Activated T-helper 1 cell treated with anti-CD3 and anti-CD28 coated beads, Interleukin-2, amount 50 U/mL, for 16 hours (primary cell): ENCODE results near the gene INPP4B.
"Not testable (repeated sequence)": the region's sequence is repeated elsewhere in the genome, so short reads cannot be mapped to it uniquely, and the experiment has no call there.

ENCODE experiments used
- DNase-seq, 2 donors: peaks; one replicate each; pipeline ENCODE4 v3.0.0-alpha.2; 2020; ENCODE audit warnings: low read depth in 1 of 2, low spot score in 1 of 2

The INPP4B gene

DNA sequence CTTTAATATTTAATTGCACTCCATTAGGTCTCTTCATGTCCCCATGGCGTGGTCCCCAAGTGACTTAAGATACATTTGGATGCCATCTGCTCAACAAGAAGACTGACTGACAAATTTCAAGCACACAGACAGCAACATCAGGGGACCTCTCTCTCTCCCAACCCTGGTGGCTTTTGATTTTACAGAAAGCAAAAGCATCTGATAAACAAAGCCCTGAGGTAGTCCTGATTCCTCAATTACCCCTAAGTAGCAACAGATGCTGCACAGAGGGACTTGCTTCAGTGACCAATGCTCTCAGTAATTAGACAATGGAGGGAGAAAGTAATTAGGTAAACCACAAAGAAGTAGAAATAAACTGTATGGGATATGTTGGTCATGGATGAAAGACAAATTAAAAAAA lies 426.4 kb downstream of the INPP4B start:
- DNase-seq, result no peak

GRCh38 chr4:142418697-142419096 lies 427.4 kb downstream of the INPP4B start:
- no peak for DNase-seq

GRCh38 chr4:142416711-142417275 lies 429.3 kb downstream of the INPP4B start:
- no peak for DNase-seq

DNA sequence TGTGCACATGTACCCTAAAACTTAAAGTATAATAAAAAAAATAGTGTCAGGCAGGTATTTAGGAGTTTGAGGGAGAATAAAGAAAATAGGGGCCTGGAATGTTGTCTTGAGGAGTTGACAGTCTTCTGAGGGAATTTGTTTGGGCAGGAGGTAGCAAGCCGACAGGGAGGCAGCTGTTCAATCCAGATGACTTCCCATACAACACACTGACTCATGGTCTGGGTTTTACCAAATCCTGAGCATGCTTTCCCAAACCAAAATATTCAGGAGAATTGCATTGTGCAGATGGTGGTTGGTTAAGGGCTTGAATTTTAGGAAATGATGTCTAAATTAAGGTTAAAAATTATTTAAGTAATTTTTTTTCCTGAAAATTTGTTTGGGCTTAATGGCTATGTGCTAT lies 430.0 kb downstream of the INPP4B start:
- no peak for DNase-seq

DNA sequence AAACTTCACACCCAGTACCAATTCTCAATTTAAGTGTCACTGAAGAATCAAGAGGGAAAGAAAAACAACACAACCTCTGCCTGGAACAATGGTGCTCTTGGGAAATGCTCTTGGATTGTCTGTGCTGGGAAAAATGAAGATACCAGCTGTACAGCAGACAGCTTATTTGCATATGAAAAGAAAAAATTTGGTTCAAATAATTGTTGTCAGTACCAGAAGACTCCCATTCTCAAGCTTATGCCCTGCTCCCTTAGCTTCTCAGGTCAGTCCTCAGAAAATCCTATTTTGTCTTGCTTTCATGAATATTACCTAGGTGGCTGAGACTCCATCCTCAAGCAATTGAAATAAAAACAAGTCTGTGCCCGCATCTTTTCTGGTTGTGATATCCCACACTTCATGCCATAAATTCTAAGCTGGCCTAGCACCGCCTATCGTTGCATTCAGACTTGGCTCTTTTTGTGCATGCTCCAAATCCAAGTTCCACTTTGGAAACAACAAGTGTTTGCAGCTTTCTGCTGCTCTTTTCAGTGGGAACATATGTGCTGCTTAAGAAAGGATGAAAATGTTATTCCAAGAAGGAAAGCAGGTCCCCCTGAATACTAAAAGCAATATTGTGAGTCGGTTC lies 431.6 kb downstream of the INPP4B start:
- DNase-seq, result no peak

GRCh38 chr4:142413485-142413884 lies 432.6 kb downstream of the INPP4B start:
- no peak for DNase-seq

DNA sequence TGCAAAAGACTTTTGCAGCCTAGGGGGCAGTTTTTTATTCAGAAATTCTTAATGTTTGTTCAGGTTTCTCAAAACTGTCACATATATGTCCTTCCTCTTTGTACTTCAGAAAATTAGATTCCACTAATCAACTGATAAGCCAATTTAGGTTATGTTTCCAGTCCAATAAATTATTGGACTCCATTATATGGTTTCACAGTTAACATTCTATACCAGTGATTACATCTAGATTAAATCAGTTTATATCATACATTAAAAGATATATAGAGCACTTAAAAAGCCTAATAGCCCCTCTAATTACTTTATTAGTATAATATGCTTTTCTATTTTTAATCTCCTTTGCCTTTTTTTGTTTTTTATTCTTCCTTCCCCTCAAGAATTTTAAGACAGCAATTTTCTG lies 434.1 kb downstream of the INPP4B start:
- DNase-seq, result no peak

GRCh38 chr4:142408003-142408441 lies 438.1 kb downstream of the INPP4B start:
- DNase-seq, result no peak

GRCh38 chr4:142407596-142407995 lies 438.5 kb downstream of the INPP4B start:
- no peak for DNase-seq

DNA sequence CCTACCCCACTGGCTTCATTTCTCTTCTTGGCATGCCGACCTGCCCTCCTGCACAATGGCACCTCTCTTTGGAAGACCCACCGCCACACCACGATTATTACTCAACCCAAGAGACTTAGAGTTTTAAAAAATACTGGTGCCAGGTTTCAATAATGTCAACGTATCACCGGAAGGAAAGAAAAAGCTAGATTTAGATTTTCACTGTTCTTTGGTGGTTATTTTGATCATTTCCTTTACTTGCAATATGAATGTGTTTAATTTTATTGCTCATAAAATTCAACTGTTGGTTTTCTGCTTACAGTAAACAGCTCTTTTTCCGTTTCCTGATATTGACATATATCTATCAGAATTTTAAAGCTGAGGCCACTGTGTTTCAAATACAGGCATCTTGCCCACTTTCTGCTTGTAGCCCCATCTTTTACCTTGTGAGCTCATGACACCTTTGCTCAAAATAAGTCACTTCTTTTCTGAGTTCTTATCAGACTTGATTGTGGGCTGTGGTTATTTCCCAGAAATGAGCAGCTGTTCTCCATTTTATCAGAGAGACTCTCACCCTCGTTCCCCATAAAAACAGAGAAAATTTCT lies 439.1 kb downstream of the INPP4B start:
- DNase-seq, result no peak

DNA sequence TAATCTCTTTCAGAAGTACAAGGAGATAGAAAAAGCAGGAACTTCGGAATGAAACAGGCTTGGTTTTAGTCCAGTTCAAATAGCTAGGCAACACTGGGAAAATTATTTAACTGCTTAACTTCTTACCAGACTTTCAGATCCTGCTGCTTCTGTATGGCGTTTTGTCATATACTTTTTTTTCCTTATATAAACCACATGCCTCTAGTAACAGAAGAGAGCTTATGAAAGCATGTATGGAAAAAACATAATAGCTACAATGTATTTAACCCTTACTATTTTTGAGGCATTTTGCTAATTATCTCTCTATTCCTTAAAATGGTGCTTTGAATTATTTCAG lies 439.6 kb downstream of the INPP4B start:
- DNase-seq, result no peak

- DNase-seq, result no peak
Measured at GRCh38 chr4:142405695-142406498, 440.2 kb downstream of the INPP4B start.

DNA sequence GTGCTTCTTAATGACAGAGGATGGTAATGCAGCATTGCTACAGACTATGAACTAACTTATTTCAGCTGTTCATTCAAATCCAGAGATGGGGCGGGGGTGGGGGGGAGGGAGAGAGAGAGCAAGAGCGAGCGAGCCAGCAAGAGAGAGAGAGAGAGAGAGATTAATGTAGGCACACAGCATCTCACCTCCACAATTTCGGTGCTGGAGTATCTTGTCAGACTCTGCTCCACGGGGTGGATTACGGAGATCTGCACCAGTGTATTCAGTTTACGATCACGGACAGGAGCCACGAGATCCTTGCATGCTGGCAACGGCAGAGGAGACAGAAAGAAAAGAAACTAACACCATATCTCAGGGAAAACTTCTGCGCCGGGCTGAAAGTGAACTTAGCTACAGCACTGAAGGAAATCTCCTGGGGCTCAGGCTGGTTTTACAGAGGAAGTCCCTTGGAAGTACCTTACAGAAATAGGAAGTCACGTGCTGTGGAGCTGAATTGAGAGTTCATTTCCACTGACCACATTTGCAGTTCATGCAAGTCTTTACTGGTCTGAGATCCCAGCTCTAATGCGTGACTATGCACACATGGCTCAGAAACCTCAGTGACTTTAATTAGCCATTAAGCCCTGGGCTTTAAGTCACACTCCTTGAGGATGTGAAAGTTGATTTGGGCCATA lies 440.9 kb downstream of the INPP4B start:
- DNase-seq, result peak; percentile 15 to 39

GRCh38 chr4:142404191-142404611 lies 441.9 kb downstream of the INPP4B start:
- DNase-seq, result no peak

GRCh38 chr4:142402900-142403299 lies 443.2 kb downstream of the INPP4B start:
- no peak for DNase-seq

DNA sequence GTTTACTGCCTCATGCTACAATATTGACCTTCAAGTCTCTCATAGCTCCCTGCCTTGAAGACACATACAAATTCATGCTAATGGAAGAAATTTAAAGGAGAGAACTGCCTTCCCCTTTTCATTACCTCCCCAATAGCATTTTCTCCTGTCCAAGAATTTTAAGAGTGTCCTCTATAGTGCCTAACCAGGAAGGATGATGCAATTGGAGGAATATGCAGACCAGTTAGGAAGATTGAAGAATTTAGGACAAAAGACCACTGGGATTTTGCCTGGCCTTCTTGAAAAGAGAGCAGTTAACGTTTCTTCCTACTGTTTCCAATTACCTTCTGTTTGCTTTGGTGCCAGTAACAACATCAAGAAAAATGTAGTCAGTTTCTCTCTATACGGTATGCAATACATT lies 443.9 kb downstream of the INPP4B start:
- no peak for DNase-seq

- not testable (repeated sequence) for DNase-seq
Measured at GRCh38 chr4:142397364-142397991, 448.6 kb downstream of the INPP4B start.

GRCh38 chr4:142396279-142396678 lies 449.8 kb downstream of the INPP4B start:
- DNase-seq, result no peak

GRCh38 chr4:142393127-142393526 lies 453.0 kb downstream of the INPP4B start:
- DNase-seq, result no peak

DNA sequence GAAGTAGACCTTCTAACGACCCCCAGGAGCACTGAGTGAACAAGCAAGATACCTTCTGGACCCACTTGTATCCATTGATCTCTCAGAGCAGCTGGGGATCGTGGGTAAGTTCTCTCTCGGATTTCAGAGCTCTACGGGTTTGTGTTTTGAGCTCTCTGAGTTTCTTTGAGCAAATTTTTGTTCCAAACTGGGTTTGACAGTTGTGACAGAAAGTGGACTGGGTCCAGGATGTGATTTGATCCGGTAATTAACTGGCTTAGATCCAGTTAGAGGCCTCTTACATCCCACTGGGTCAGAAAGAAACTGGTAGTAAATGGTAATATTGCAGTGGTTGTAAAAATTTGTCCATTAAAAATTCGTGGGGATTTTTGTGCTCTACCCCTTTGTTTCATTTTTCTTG lies 459.2 kb downstream of the INPP4B start:
- no peak for DNase-seq

DNA sequence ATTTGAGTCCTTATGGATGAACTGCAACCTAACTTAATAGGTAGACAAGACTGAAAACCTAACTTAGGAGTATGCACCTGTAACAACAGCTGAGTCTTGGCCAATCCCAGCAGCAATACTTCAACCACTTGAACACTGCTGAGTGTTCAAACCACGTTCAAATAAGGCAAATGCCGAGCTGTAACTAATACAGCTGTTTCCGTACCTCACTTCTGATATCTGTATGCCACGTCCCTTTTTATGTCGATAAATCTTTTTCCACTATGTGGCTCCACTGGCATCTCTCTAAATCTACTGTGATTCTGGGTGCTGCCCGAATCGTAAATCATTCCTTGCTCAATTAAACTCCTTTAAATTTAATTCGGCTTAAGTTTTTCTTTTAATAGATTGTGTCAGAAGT lies 459.7 kb downstream of the INPP4B start:
- DNase-seq, result no peak
